Astrocyte (in vitro differentiated cells and primary cell): Measurements from ENCODE around the gene OFD1. TPM values are rescaled to one million over a fixed set of nuclear protein-coding genes. Genes with fewer than 3 reads are reported as not detected.
A peak's percentile ranks its signal among the peaks of the same experiment; 100 is the strongest.

Experiments used
- DNase-seq: peaks from one replicate; pipeline ENCODE4 v3.0.0-alpha.2; 2010; ENCODE audit warnings: low read depth
- FAIRE-seq: peaks from 2 replicates; lab custom pipeline; 2011; peaks lifted over from hg19 to GRCh38; lab: Jason Lieb, UNC
- H2AFZ ChIP-seq: 2 replicates; pipeline ENCODE4 v1.6.0; 2012; ENCODE audit warnings: low read depth, low read length, inconsistent platforms
- H3K27ac ChIP-seq: 2 replicates; pipeline ENCODE4 v1.5.1; 2011; ENCODE audit warnings: low read depth, low read length, inconsistent platforms
- H3K27me3 ChIP-seq: 2 replicates; pipeline ENCODE4 v1.6.0; 2011; ENCODE audit warnings: low read length, inconsistent platforms; ENCODE audit not compliant: insufficient read depth
- H3K36me3 ChIP-seq: 2 replicates; pipeline ENCODE4 v1.5.1; 2011; ENCODE audit warnings: low read length, inconsistent platforms; ENCODE audit not compliant: insufficient read depth
- H3K4me1 ChIP-seq: 2 replicates; pipeline ENCODE4 v1.5.1; 2011; ENCODE audit warnings: low read length, inconsistent platforms; ENCODE audit not compliant: insufficient read depth
- H3K4me2 ChIP-seq: 2 replicates; pipeline ENCODE4 v1.6.0; 2012; ENCODE audit warnings: low read length, inconsistent platforms
- H3K4me3 ChIP-seq: 2 replicates; pipeline ENCODE4 v1.5.1; 2011; ENCODE audit warnings: low read depth, mild to moderate bottlenecking, low read length, inconsistent platforms; ENCODE audit not compliant: insufficient read depth
- H3K79me2 ChIP-seq: 2 replicates; pipeline ENCODE4 v1.6.0; 2012; ENCODE audit warnings: mild to moderate bottlenecking, low read length, inconsistent platforms; ENCODE audit not compliant: insufficient read depth
- H3K9ac ChIP-seq: 2 replicates; pipeline ENCODE4 v1.6.0; 2012; ENCODE audit warnings: mild to moderate bottlenecking, low read length, inconsistent platforms
- H3K9me3 ChIP-seq: 2 replicates; pipeline ENCODE4 v1.5.1; 2012; ENCODE audit warnings: low read depth, mild to moderate bottlenecking, low read length, inconsistent platforms; ENCODE audit not compliant: insufficient read depth
- H4K20me1 ChIP-seq: 2 replicates; pipeline ENCODE4 v1.6.0; 2012; ENCODE audit warnings: low read length, inconsistent platforms; ENCODE audit not compliant: insufficient read depth
- H3K27ac Mint-ChIP-seq: one replicate; pipeline ENCODE4 v1.8.0; 2021; ENCODE audit warnings: mild to moderate bottlenecking, mixed read lengths; ENCODE audit not compliant: unreplicated experiment
- H3K27me3 Mint-ChIP-seq: one replicate; pipeline ENCODE4 v1.8.0; 2021; ENCODE audit warnings: low read depth, mixed read lengths; ENCODE audit not compliant: unreplicated experiment
- H3K36me3 Mint-ChIP-seq: one replicate; pipeline ENCODE4 v1.8.0; 2021; ENCODE audit warnings: low read depth, mixed read lengths; ENCODE audit not compliant: unreplicated experiment
- H3K4me1 Mint-ChIP-seq: one replicate; pipeline ENCODE4 v1.8.0; 2021; ENCODE audit warnings: low read depth, mixed read lengths; ENCODE audit not compliant: unreplicated experiment
- H3K4me3 Mint-ChIP-seq: one replicate; pipeline ENCODE4 v1.8.0; 2021; ENCODE audit warnings: mild to moderate bottlenecking, moderate library complexity, mixed read lengths; ENCODE audit not compliant: unreplicated experiment
- H3K9me3 Mint-ChIP-seq: one replicate; pipeline ENCODE4 v1.8.0; 2021; ENCODE audit warnings: mild to moderate bottlenecking, mixed read lengths; ENCODE audit not compliant: unreplicated experiment
- EZH2 ChIP-seq: IDR thresholded peaks from 2 replicates; pipeline ENCODE4 v1.6.1; 2012; ENCODE audit warnings: mild to moderate bottlenecking, low read length, inconsistent platforms; ENCODE audit not compliant: insufficient read depth
- total RNA-seq: library from RNA; stranded (reverse); gene quantifications from 2 replicates; pipeline ENCODE4 v1.2.1, GENCODE V29; 2021
- TF ChIP-seq, protein P1 (sequence below): IDR thresholded peaks from 2 replicates; pipeline ENCODE4 v1.5.1; 2011; ENCODE audit warnings: low read depth, mild to moderate bottlenecking, inconsistent platforms, low read length, moderate library complexity; ENCODE audit not compliant: insufficient read depth

Gene OFD1
- total RNA-seq, 1 donor from 2014 or later = 22.0 TPM

DNA sequence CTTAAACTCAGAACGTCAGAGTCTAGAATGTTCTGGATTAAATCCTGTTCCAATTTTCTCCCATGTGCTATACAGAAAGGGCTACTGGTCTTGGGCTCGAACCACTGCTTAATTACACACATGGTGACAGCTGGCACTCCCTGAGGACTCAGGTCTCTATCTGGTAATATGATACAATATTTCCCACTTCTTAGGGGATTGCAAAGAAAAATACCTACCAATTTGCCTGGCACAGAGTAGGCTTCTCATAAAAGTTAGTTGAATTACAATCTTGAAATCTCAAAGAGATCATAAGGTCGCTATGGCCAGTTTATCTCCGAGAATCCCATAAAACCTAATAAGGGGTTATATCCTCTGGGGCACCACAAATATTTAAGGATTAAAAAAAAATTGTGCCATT is 73.7 kb downstream of the OFD1 start:
- Mint-ChIP-seq H3K27me3 (no peaks in the 10 kb centered on the region), H3K9me3 (no peaks in the 10 kb centered on the region), H3K4me3 (no peak overlapping the region), H3K27ac (no peak overlapping the region), H3K36me3 (no peaks in the 10 kb centered on the region), H3K4me1 (no peaks in the 10 kb centered on the region)
- Histone ChIP-seq H3K4me2 (no peak overlapping the region), H2AFZ (no peak overlapping the region), H3K4me3 (no peak overlapping the region), H3K27ac (no peak overlapping the region), H3K36me3 (no peaks in the 10 kb centered on the region), H3K4me1 (no peaks in the 10 kb centered on the region), H3K27me3 (no peaks in the 10 kb centered on the region), H3K9me3 (no peaks in the 10 kb centered on the region), H3K79me2 (no peaks in the 10 kb centered on the region), H4K20me1 (no peaks in the 10 kb centered on the region), H3K9ac (no peak overlapping the region)
- DNase-seq = no peak
- TF ChIP-seq, protein P1, sequence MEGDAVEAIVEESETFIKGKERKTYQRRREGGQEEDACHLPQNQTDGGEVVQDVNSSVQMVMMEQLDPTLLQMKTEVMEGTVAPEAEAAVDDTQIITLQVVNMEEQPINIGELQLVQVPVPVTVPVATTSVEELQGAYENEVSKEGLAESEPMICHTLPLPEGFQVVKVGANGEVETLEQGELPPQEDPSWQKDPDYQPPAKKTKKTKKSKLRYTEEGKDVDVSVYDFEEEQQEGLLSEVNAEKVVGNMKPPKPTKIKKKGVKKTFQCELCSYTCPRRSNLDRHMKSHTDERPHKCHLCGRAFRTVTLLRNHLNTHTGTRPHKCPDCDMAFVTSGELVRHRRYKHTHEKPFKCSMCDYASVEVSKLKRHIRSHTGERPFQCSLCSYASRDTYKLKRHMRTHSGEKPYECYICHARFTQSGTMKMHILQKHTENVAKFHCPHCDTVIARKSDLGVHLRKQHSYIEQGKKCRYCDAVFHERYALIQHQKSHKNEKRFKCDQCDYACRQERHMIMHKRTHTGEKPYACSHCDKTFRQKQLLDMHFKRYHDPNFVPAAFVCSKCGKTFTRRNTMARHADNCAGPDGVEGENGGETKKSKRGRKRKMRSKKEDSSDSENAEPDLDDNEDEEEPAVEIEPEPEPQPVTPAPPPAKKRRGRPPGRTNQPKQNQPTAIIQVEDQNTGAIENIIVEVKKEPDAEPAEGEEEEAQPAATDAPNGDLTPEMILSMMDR = no peak
- TF ChIP-seq EZH2 = no peak
- no peak for FAIRE-seq

DNA sequence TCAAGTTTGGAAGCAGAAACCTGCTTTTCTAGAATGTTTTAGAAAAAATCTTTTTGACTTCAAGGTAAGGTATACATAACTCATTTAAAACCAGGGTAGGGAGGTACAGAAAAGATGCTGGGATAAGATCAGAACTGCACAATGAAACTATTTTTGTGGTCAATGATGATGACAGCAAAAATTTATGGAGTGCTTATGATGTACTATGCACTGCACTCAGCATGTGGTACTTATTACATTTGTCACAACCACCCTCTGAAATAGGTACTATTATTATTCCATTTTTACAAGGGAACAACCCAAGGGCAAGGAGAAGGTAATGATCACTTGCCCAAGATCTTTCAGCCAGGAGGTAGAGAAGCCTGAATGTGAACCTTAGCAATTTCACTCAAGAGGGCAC is 74.3 kb downstream of the OFD1 start:
- Mint-ChIP-seq H3K9me3 (no peaks in the 10 kb centered on the region), H3K4me3 (no peak overlapping the region), H3K27me3 (no peaks in the 10 kb centered on the region), H3K4me1 (no peaks in the 10 kb centered on the region), H3K27ac (no peak overlapping the region), H3K36me3 (no peaks in the 10 kb centered on the region)
- Histone ChIP-seq H3K4me1 (no peaks in the 10 kb centered on the region), H3K4me3 (no peak overlapping the region), H3K36me3 (no peaks in the 10 kb centered on the region), H4K20me1 (no peaks in the 10 kb centered on the region), H3K4me2 (no peak overlapping the region), H3K9me3 (no peaks in the 10 kb centered on the region), H2AFZ (no peak overlapping the region), H3K27me3 (no peaks in the 10 kb centered on the region), H3K79me2 (no peaks in the 10 kb centered on the region), H3K9ac (no peak overlapping the region), H3K27ac (no peak overlapping the region)
- DNase-seq (peak; percentile 9), FAIRE-seq (peak; percentile 89)
- TF ChIP-seq, protein P1 = no peak
- TF ChIP-seq EZH2 = no peak

DNA sequence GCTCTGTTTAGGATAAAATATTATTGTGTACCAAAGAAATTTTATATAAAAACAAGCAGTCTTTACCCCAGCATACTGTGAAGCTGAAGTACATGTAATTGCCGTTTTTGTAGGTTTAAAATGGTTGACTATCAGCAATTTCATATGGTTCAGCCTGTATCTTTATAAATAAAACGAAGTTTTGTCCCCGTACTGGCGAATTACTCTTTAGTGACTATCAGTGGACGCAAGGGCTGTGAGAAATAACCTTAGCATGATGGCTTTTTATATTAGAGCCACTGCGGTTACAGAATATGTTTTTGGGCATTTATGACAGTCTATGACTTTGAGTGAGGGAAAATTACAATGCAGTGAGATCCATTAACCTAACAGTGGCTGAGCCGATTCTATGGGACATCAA is 81.1 kb downstream of the OFD1 start:
- Mint-ChIP-seq H3K36me3 (no peaks in the 10 kb centered on the region), H3K27me3 (no peaks in the 10 kb centered on the region), H3K4me1 (no peaks in the 10 kb centered on the region), H3K27ac (no peak overlapping the region), H3K4me3 (no peak overlapping the region), H3K9me3 (no peaks in the 10 kb centered on the region)
- FAIRE-seq (peak; percentile 43), DNase-seq (no peak)
- H3K36me3 ChIP-seq = no peaks in the 10 kb centered on the region
- H3K4me2 ChIP-seq = no peak overlapping the region
- H3K27ac ChIP-seq = no peak overlapping the region
- no peak overlapping the region for H3K9ac ChIP-seq
- TF ChIP-seq, protein P1 = no peak
- no peak for TF ChIP-seq EZH2
- H3K79me2 ChIP-seq = no peaks in the 10 kb centered on the region
- H3K27me3 ChIP-seq = no peaks in the 10 kb centered on the region
- no peak overlapping the region for H2AFZ ChIP-seq
- no peaks in the 10 kb centered on the region for H3K9me3 ChIP-seq
- H4K20me1 ChIP-seq = no peaks in the 10 kb centered on the region
- no peak overlapping the region for H3K4me3 ChIP-seq
- H3K4me1 ChIP-seq = no peaks in the 10 kb centered on the region
